ENCODE measurements around the gene NFATC2IP. TPM values are rescaled to one million over a fixed set of nuclear protein-coding genes. Genes with fewer than 3 reads are reported as not detected.
A peak's percentile ranks its signal among the peaks of the same experiment; 100 is the strongest.

Gene NFATC2IP
- polyA plus RNA-seq (ENCODE audit: insufficient read length in 4 of 4), result 10 to 100 TPM; 27.5 to 65.1 (median 40.5) TPM

DNA sequence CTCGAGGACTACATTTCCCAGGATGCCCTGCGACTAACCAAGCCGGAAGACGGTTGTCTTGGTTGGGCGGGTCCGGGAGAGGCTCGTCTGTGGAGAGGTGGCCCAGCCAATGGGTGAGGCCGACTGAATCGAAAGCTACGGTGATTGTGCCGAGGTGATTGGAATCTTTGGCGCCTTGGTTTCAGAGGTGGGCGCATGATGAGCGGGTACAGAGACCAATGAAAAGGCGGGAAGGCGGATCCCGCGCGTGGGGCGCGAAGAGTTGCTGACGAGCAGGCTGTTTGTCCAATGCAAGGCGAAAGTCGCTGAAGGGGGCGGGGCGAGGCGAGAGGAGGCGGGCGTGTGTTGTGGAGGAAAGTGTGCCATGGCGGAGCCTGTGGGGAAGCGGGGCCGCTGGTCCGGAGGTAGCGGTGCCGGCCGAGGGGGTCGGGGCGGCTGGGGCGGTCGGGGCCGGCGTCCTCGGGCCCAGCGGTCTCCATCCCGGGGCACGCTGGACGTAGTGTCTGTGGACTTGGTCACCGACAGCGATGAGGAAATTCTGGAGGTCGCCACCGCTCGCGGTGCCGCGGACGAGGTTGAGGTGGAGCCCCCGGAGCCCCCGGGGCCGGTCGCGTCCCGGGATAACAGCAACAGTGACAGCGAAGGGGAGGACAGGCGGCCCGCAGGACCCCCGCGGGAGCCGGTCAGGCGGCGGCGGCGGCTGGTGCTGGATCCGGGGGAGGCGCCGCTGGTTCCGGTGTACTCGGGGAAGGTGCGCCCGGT is at the start of gene NFATC2IP:
NFATC2IP (plus strand) TSS at position 290 of the 762 bp plus-strand sequence; CDS start at position 365, 75 bp downstream.
- DNase-seq (ENCODE audit: low read depth in 4 of 4, low spot score in 3 of 4), result peak; percentile 99

GRCh38 chr16:28901862-28902261 is 48.9 kb upstream of the NFATC2IP start:
- no peak for DNase-seq (ENCODE audit: low read depth in 4 of 4, low spot score in 3 of 4)

DNA sequence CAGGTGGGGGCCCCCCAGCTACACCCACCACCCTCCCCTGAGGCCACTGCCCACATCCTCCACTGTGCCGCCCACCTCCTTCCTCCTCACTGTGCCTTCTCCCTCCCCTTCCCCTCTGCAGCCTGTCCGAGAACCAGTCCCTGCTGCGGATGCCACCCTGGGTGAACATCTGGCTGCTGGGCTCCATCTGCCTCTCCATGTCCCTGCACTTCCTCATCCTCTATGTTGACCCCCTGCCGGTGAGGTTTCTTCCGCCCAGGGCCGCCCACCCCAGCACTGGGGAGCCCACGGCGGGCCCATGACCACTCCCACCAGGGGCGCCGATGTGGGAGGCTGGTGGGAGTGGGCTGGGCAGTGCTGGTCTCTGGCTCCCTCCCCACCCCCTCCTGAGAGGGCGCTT is 47.8 kb upstream of the NFATC2IP start:
- no peak for DNase-seq (ENCODE audit: low read depth in 4 of 4, low spot score in 3 of 4)

DNA sequence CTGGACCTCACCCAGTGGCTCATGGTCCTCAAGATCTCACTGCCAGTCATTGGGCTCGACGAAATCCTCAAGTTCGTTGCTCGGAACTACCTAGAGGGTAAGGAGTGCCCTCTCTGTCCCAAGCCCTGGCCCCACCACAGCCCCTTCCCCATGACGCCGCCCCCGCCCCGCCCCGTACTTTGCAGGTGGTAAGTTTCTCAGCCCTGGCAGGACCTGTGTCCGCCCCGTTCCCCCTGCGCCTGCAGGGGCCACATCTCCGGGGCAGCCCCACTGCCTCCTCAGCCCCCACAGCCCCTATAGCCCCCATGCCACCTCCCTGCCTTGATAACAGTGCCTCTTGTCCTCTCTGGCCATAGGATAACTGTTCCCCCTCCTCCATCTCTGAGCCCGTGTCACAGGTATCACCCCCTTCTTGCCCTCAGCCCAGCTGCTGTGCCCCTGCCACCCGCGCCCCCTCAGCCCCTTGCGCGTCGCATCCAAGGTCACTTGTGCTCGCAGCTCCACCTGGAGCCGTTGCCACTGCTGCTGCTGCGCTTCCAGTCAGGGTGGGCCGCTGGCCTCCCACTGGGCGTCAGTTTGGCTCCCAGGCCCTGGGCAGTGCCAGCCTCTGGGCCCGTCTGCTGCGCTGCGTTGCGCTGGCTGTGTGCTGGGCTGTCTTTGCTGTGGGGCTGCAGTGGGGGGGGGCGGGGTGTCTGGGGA is 47.2 kb upstream of the NFATC2IP start:
- no peak for DNase-seq (ENCODE audit: low read depth in 4 of 4, low spot score in 3 of 4)

DNA sequence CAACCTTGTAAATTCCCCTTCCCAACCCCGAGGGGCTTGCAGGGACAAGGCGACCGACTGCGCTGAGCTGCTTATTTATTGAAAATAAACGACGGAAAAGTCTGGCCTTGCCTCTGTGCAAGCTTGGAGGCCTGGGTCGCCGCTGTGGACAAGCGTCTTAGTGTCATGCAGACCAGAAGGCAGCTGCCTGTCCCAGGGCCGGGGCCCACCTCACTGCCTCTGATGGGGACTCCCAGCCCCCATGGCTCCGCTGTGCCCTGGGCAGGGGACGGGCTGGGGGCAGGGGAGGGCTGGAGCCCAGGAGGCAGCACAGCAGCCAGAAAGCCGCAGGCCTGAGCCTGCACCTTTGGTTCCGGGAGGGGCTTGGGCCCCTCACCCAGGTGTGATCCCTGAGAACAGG is 46.4 kb upstream of the NFATC2IP start:
- DNase-seq (ENCODE audit: low read depth in 4 of 4, low spot score in 3 of 4), result no peak

- DNase-seq (ENCODE audit: low read depth in 4 of 4, low spot score in 3 of 4), result no peak
Measured at GRCh38 chr16:28904828-28905227, 45.9 kb upstream of the NFATC2IP start.

DNA sequence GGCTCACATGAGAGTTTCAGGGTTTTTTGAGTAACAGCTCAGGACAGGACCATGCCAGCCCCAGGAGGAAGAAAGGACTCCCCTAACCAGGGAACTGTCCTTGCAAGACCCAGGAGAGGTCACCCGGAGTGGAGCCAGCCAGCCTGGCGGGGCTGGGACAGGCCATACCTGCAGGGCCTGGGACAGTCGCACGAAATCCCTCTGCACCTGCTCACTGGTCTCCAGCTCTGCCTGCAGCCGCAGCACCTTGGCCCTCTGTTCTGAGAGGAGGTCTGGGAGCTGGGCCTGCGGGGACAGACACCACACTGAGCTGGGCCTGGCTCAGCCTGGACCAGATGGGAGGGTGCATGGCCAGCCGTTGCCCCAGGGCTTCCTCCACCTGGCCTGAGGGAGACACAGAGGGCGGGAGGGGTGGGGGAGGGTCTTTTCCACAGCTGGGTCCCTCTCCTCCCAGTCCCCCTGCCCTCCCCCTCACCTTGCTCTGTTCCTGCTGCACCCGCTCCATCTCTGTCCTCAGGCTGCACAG is 45.4 kb upstream of the NFATC2IP start:
- DNase-seq (ENCODE audit: low read depth in 4 of 4, low spot score in 3 of 4), result no peak

- no peak for DNase-seq (ENCODE audit: low read depth in 4 of 4, low spot score in 3 of 4)
Measured at GRCh38 chr16:28905800-28906372, 44.9 kb upstream of the NFATC2IP start.

DNA sequence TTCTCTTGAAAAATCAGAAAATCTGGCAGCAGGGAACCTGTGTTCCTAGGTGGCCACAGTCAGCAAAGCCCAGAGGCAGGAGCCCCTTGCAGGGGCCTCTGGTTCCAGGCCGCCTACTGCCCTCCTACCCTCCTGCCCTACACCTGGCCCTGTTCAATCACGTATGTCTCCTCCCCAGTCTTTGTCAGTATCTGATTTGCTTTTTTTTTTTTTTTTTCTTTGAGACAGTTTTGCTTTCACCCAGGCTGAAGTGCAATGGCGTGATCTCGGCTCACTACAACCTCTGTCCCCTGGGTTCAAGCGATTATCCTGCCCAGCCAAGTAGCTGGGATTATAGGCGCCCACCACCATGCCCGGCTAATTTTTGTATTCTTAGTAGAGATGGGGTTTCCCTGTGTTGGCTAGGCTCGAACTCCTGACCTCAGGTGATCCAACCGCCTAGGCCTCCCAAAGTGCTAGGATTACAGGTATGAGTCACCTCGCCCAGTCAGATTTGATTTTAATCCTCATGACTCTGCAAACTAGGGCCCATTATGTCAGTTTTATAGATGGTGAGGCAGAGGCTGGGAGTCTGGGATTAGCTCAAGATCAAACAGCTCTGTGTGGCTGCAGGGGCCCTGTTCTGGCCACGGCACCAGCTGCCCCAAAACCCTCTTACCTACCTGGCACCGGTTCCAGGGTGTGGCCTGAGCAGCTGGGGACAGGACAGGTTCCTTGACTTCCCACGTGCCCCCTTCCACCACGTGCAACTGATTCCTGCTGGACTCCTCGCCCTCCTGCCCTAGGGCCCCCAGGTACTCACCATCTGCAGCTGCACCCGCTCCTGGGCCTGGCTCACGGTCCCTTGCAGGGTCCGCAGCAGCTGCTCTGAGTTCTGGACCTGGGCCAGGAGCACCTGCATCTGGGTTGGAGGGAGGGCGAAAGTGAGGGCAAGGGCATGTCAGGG is 40.4 kb upstream of the NFATC2IP start:
- no peak for DNase-seq (ENCODE audit: low read depth in 4 of 4, low spot score in 3 of 4)

GRCh38 chr16:28912558-28912957 is 38.2 kb upstream of the NFATC2IP start:
- DNase-seq (ENCODE audit: low read depth in 4 of 4, low spot score in 3 of 4), result no peak

DNA sequence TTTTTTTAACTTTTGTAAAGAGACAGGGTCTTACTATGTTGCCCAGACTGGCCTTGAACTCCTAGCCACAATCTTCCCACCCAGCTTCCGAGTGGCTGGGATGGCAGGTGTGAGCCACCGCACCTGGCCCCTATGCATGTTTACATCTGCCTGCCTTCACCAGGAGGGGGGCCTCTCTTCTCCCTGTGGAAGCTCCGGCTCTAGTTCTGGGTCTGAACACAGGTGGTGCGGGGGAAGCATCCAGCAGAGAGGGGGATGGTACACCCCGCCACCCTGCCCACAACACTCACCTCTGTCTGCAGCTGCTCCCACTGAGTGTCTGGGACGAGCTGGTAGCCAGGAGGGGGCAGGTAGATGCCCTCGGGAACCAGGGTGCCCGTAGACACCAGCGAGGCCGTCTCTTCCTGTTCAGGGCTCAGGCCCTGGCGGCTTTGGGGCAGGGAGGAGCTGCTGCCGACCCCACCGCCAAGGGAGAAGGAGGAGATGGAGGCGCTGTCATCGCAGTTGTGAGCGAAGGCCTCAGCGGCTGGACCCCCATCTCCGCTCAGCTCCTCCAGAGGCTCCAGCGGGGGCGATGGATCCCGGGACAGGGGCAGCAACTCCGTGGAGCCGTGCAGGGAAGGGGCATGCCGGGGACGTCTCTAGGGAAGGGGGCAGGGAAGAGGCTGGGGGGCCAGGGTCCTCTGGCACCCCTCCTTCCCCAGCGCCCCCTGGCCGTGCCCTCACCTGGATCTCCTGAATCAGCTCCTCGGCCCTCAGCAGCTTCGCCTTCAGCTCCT is 36.6 kb upstream of the NFATC2IP start:
- DNase-seq (ENCODE audit: low read depth in 4 of 4, low spot score in 3 of 4), result no peak

- DNase-seq (ENCODE audit: low read depth in 4 of 4, low spot score in 3 of 4), result no peak
Measured at GRCh38 chr16:28915181-28915580, 35.6 kb upstream of the NFATC2IP start.

- no peak for DNase-seq (ENCODE audit: low read depth in 4 of 4, low spot score in 3 of 4)
Measured at GRCh38 chr16:28917095-28917494, 33.6 kb upstream of the NFATC2IP start.

DNA sequence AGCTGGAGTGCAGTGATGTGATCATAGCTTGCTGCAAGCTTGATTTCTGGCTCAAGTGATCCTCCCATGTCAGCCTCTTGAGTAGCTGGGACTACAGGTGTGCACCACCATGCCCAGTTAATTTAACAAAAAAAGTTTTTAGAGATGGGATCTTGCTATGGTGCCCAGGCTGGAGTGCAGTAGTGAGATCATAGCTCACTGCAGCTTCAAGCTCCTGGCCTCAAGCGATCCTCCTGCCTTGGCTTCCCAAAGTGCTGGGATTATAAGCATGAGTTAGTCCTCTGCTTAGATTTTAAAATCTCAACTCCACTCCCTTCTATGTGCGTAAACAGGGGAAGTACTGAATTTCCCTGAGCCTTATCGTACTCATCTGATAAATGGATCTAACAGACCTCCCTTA is 32.0 kb upstream of the NFATC2IP start:
- DNase-seq (ENCODE audit: low read depth in 4 of 4, low spot score in 3 of 4), result no peak

GRCh38 chr16:28923231-28923587 is 27.5 kb upstream of the NFATC2IP start:
- DNase-seq (ENCODE audit: low read depth in 4 of 4, low spot score in 3 of 4), result no peak

GRCh38 chr16:28923652-28924398 is 26.9 kb upstream of the NFATC2IP start:
- DNase-seq (ENCODE audit: low read depth in 4 of 4, low spot score in 3 of 4), result no peak

DNA sequence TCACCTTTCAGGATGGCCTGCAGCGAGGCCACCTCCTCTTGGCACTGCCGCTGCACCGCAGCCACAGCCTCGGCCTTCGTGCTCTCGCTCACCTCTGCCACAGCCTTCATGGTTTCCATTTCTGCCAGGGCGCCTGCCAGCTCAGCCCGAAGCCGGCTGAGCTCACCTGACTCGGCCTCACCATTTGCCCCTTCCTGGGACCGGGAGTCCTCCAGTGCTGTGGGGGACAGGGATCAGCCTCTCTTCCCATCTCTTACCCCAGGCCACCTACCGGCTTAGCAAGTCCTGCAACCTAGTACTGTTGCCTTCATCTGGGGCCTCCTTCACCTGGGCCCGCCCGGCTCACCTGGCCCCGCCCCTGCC is 26.4 kb upstream of the NFATC2IP start:
- DNase-seq (ENCODE audit: low read depth in 4 of 4, low spot score in 3 of 4), result no peak

DNA sequence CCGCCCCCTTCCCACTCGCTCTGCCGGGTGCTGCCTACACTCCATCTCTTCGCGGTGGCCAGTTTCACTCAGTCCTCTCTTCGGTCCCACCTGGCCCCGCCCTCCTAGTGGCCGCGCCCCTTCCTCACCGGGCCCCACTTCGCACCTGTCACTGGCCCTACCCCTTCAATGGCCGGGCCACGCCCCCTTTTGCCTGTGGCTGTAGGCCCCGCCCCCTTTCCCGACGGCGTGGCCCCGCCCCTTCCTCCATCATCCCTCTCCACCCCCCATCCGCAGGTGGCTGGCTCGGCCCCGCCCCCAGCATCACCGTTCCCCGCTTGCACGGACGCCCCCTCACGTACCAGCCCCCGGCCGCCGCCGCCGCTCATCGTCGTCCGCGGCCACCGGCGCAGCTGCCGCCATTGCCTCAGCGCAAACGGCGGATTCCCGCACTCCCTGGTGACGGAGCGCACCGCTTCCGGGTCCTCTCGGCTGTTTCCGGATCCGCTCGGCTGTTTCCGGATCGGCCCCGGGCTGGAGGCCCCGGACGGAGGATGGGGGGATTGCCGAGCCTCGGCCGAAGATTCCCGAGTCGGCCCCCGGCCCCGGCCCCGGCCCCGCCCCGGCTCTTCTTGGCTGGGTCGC is 25.9 kb upstream of the NFATC2IP start, which contains the start of gene RABEP2:
RABEP2 (minus strand) TSS at position 477 of the 624 bp plus-strand sequence; CDS start at position 402, 75 bp downstream.
- DNase-seq (ENCODE audit: low read depth in 4 of 4, low spot score in 3 of 4), result peak; percentile 77 to 85 (median 80)
